GM12865 (cell line): ENCODE results near the gene ADCY7.
"Not testable (repeated sequence)": the region's sequence is repeated elsewhere in the genome, so short reads cannot be mapped to it uniquely, and the experiment has no call there.

Experiments
- DNase-seq: peaks from one replicate; pipeline ENCODE4 v3.0.0; 2010; ENCODE audit warnings: low read depth
- H3K4me3 ChIP-seq: 2 replicates; pipeline ENCODE4 v1.5.1; 2011; ENCODE audit warnings: mild to moderate bottlenecking, low read depth, low read length, control low read depth
- CTCF ChIP-seq: IDR thresholded peaks from 2 replicates; pipeline ENCODE4 v1.5.1; 2011; ENCODE audit warnings: low read length, control low read depth, low read depth, inconsistent platforms; ENCODE audit not compliant: insufficient read depth; ENCODE audit errors: missing control alignments

Gene ADCY7

GRCh38 chr16:50334106-50334975 lies 68.0 kb downstream of the ADCY7 start:
- no peak for TF ChIP-seq CTCF
- DNase-seq = no peak
- no peak overlapping the region for H3K4me3 ChIP-seq

GRCh38 chr16:50335196-50335958 lies 69.0 kb downstream of the ADCY7 start:
- DNase-seq = peak; percentile 90

GRCh38 chr16:50336884-50337283 lies 70.5 kb downstream of the ADCY7 start:
- no peak overlapping the region for H3K4me3 ChIP-seq
- no peak for DNase-seq
- TF ChIP-seq CTCF = no peak

More at GRCh38 chr16:50335196-50335958, 69.0 kb downstream of the ADCY7 start:
- TF ChIP-seq CTCF = no peak
- no peak overlapping the region for H3K4me3 ChIP-seq

- H3K4me3 ChIP-seq = no peak overlapping the region
- no peak for DNase-seq
- TF ChIP-seq CTCF = no peak
Measured at GRCh38 chr16:50338371-50339231, 72.2 kb downstream of the ADCY7 start.

- H3K4me3 ChIP-seq = no peak overlapping the region
- no peak for TF ChIP-seq CTCF
- no peak for DNase-seq
Measured at GRCh38 chr16:50340578-50340977, 74.2 kb downstream of the ADCY7 start.

GRCh38 chr16:50343566-50343965 lies 77.2 kb downstream of the ADCY7 start:
- not testable (repeated sequence) for H3K4me3 ChIP-seq, DNase-seq

- not testable (repeated sequence) for H3K4me3 ChIP-seq, DNase-seq
Measured at GRCh38 chr16:50345210-50345609, 78.9 kb downstream of the ADCY7 start.
